ENCODE results near the gene RPS2.
A peak's percentile ranks its signal among the peaks of the same experiment; 100 is the strongest.
"Not testable (repeated sequence)": the region's sequence is repeated elsewhere in the genome, so short reads cannot be mapped to it uniquely, and the experiment has no call there.

Gene RPS2

GRCh38 chr16:1964506-1965395 is at the start of gene RPS2:
RPS2 (minus strand) TSS chr16:1964826; CDS start chr16:1964625, 201 bp downstream.
- POLR2A ChIA-PET = interaction anchor here (0.5 to 2.5 kb wide), 36 partner anchors 9 to 1647 kb away, joined by 3 to 24 read pairs (median 4); partner anchors contain the start of genes ECI1, GFER, MAPK8IP3 and MLST8
- peak; percentile 100 for DNase-seq (ENCODE audit: extremely low spot score)
- CTCF ChIA-PET = interaction anchor here (1.0 to 1.6 kb wide), 4 partner anchors 19 to 176 kb away, joined by 3 to 5 read pairs (median 4); partner anchors contain the start of gene GFER

GRCh38 chr16:2013527-2013926 is 48.9 kb upstream of the RPS2 start:
- POLR2A ChIA-PET = interaction anchor here (1.9 kb wide), 1 partner anchor 142 kb away, joined by 5 read pairs; the partner anchor contains the start of gene TRAF7
- CTCF ChIA-PET = interaction anchor here (0.7 to 4.4 kb wide), 5 partner anchors 10 to 140 kb away, joined by 3 to 34 read pairs (median 6); no protein-coding TSS in a partner anchor
- no peak for TF ChIP-seq CTCF (IDR thresholded peaks at IDR 0.05; ENCODE audit: control extremely low read depth, extremely low read depth, low read depth, missing control alignments)
- DNase-seq (ENCODE audit: extremely low spot score) = no peak

More at GRCh38 chr16:1964506-1965395, at the start of gene RPS2:
- TF ChIP-seq CTCF (IDR thresholded peaks at IDR 0.05; ENCODE audit: control extremely low read depth, extremely low read depth, low read depth, missing control alignments) = no peak

GRCh38 chr16:2011726-2012125 is 47.1 kb upstream of the RPS2 start:
- not testable (repeated sequence) for DNase-seq (ENCODE audit: extremely low spot score)
- POLR2A ChIA-PET = interaction anchor here (0.7 to 1.9 kb wide), 2 partner anchors 13 to 144 kb away, joined by 5 read pairs; partner anchors contain the start of gene TRAF7
- CTCF ChIA-PET = interaction anchor here (1.1 to 4.4 kb wide), 3 partner anchors 8 to 128 kb away, joined by 4 to 34 read pairs (median 16); no protein-coding TSS in a partner anchor

GRCh38 chr16:2009791-2010510 is 45.3 kb upstream of the RPS2 start, which contains the start of gene ZNF598:
ZNF598 (minus strand) TSS chr16:2009821.
- ChIA-PET CTCF (no interaction called here), POLR2A (interaction anchor here (2.8 kb wide), 1 partner anchor 145 kb away, joined by 13 read pairs; the partner anchor contains the start of gene TRAF7)
- TF ChIP-seq CTCF (IDR thresholded peaks at IDR 0.05; ENCODE audit: control extremely low read depth, extremely low read depth, low read depth, missing control alignments) = no peak
- peak; percentile 97 for DNase-seq (ENCODE audit: extremely low spot score)

- no peak for DNase-seq (ENCODE audit: extremely low spot score)
- POLR2A ChIA-PET = interaction anchor here (2.8 kb wide), 1 partner anchor 146 kb away, joined by 13 read pairs; the partner anchor contains the start of gene TRAF7
- TF ChIP-seq CTCF (IDR thresholded peaks at IDR 0.05; ENCODE audit: control extremely low read depth, extremely low read depth, low read depth, missing control alignments) = no peak
- CTCF ChIA-PET = interaction anchor here (1.0 to 1.9 kb wide), 8 partner anchors 11 to 303 kb away, joined by 3 to 6 read pairs (median 4); partner anchors contain the start of genes MAPK8IP3, NPW, NTHL1 and TSC2
These were observed 44.6 kb upstream of the RPS2 start for GRCh38 chr16:2009164-2009711.

- CTCF ChIA-PET = interaction anchor here (0.9 to 1.9 kb wide), 9 partner anchors 11 to 302 kb away, joined by 3 to 6 read pairs (median 4); partner anchors contain the start of genes MAPK8IP3, NPW, NTHL1 and TSC2
- POLR2A ChIA-PET = interaction anchor here (2.8 kb wide), 1 partner anchor 146 kb away, joined by 13 read pairs; the partner anchor contains the start of gene TRAF7
- TF ChIP-seq CTCF (IDR thresholded peaks at IDR 0.05; ENCODE audit: control extremely low read depth, extremely low read depth, low read depth, missing control alignments) = no peak
- no peak for DNase-seq (ENCODE audit: extremely low spot score)
These were observed 44.1 kb upstream of the RPS2 start for GRCh38 chr16:2008631-2009163.

Measured in GM10248 (cell line).